Stimulated activated CD8-positive, alpha-beta memory T cell treated with anti-CD3 and anti-CD28 coated beads, Interleukin-4, amount 100 ng/mL, for 48 hours (primary cell): ENCODE results near the gene ALMS1.
"Not testable (repeated sequence)": the region's sequence is repeated elsewhere in the genome, so short reads cannot be mapped to it uniquely, and the experiment has no call there.

Experiments
- DNase-seq: peaks from one replicate; pipeline ENCODE4 v3.0.0-alpha.2; 2020

Gene ALMS1

GRCh38 chr2:73385504-73386341 lies at the start of gene ALMS1:
Gene ALMS1 (plus strand): TSS chr2:73385836. CDS start chr2:73385869, 33 bp downstream.
- peak; percentile 89 for DNase-seq

GRCh38 chr2:73337828-73338227 lies 47.8 kb upstream of the ALMS1 start:
- no peak for DNase-seq

GRCh38 chr2:73339201-73339600 lies 46.4 kb upstream of the ALMS1 start:
- DNase-seq, result no peak

- DNase-seq, result no peak
Measured at GRCh38 chr2:73341039-73341438, 44.6 kb upstream of the ALMS1 start.

- DNase-seq, result no peak
Measured at GRCh38 chr2:73343992-73344391, 41.6 kb upstream of the ALMS1 start.

- not testable (repeated sequence) for DNase-seq
Measured at GRCh38 chr2:73344747-73345146, 40.9 kb upstream of the ALMS1 start.

- DNase-seq, result no peak
Measured at GRCh38 chr2:73350035-73350691, 35.5 kb upstream of the ALMS1 start.

GRCh38 chr2:73356097-73356496 lies 29.5 kb upstream of the ALMS1 start:
- DNase-seq, result no peak

GRCh38 chr2:73359915-73360697 lies 25.5 kb upstream of the ALMS1 start:
- DNase-seq, result no peak

GRCh38 chr2:73366060-73366459 lies 19.6 kb upstream of the ALMS1 start:
- no peak for DNase-seq

GRCh38 chr2:73368781-73369180 lies 16.9 kb upstream of the ALMS1 start:
- DNase-seq, result no peak

GRCh38 chr2:73370348-73370747 lies 15.3 kb upstream of the ALMS1 start:
- DNase-seq, result no peak

GRCh38 chr2:73373344-73373743 lies 12.3 kb upstream of the ALMS1 start:
- no peak for DNase-seq

- DNase-seq, result no peak
Measured at GRCh38 chr2:73374269-73374668, 11.4 kb upstream of the ALMS1 start.

- DNase-seq, result no peak
Measured at GRCh38 chr2:73376681-73377080, 9.0 kb upstream of the ALMS1 start.

GRCh38 chr2:73383036-73383435 lies 2.6 kb upstream of the ALMS1 start:
- DNase-seq, result no peak

- no peak for DNase-seq
Measured at GRCh38 chr2:73385123-73385503, 523 bp upstream of the ALMS1 start.

- no peak for DNase-seq
Measured at GRCh38 chr2:73386342-73386868, 769 bp downstream of the ALMS1 start.

GRCh38 chr2:73386894-73387636 lies 1.4 kb downstream of the ALMS1 start:
- DNase-seq, result no peak

GRCh38 chr2:73402386-73403103 lies 16.9 kb downstream of the ALMS1 start:
- DNase-seq, result no peak

GRCh38 chr2:73403237-73403636 lies 17.6 kb downstream of the ALMS1 start:
- DNase-seq, result no peak

- no peak for DNase-seq
Measured at GRCh38 chr2:73404409-73404808, 18.8 kb downstream of the ALMS1 start.
